ENCODE measurements around the gene CFAP74.

- TF ChIP-seq CTCF (conservative IDR thresholded peaks at IDR 0.05; ENCODE audit: low read length) (no peak), EZH2phosphoT487 (IDR thresholded peaks at IDR 0.05; ENCODE audit: borderline replicate concordance) (no peak)
Observed at GRCh38 chr1:1892079-1892762, 111.4 kb downstream of the CFAP74 start.
